Natural killer cell treated with Interleukin-12 subunit alpha and Interleukin-12 subunit beta and Interleukin-15 and Interleukin-18, amount 100 ng/mL, for 72 hours (primary cell): ENCODE measurements around the gene DDR2. TPM values are rescaled to one million over a fixed set of nuclear protein-coding genes. Genes with fewer than 3 reads are reported as not detected.
"Not testable (repeated sequence)": the region's sequence is repeated elsewhere in the genome, so short reads cannot be mapped to it uniquely, and the experiment has no call there.

Experiments used
- ATAC-seq, 2 donors: fragments of 150-1000 bp; cut with Tn5 transposase in 1 of 2; sonication (Bioruptor Pico), chemical (Tn5 transposase) in 1 of 2; 2 replicates each; pipeline ENCODE4 v1.10.0; 2021
- DNase-seq: peaks from one replicate; pipeline ENCODE4 v3.0.0; 2022; ENCODE audit warnings: low spot score
- H3K27ac Mint-ChIP-seq, 2 donors: 1 replicate in 1 of 2; 2 replicates in 1 of 2; pipeline ENCODE4 v1.8.0; 2022; ENCODE audit warnings: mixed read lengths in 2 of 2, mild to moderate bottlenecking in 1 of 2, moderate library complexity in 1 of 2
- H3K27me3 Mint-ChIP-seq, 2 donors: 1 replicate in 1 of 2; 2 replicates in 1 of 2; pipeline ENCODE4 v1.8.0; 2022; ENCODE audit warnings: mixed read lengths in 2 of 2
- H3K36me3 Mint-ChIP-seq: one replicate; pipeline ENCODE4 v1.8.0; 2022; ENCODE audit warnings: mixed read lengths
- H3K4me1 Mint-ChIP-seq, 2 donors: 1 replicate in 1 of 2; 2 replicates in 1 of 2; pipeline ENCODE4 v1.8.0; 2022; ENCODE audit warnings: low read depth in 2 of 2, mixed read lengths in 2 of 2, mild to moderate bottlenecking in 1 of 2
- H3K4me3 Mint-ChIP-seq: one replicate; pipeline ENCODE4 v1.8.0; 2022; ENCODE audit warnings: mixed read lengths
- H3K9me3 Mint-ChIP-seq: 2 replicates; pipeline ENCODE4 v1.8.0; 2022; ENCODE audit warnings: mixed read lengths
- total RNA-seq, 2 donors: library from RNA; stranded (reverse); gene quantifications; one replicate each; pipeline ENCODE4 v1.2.3, GENCODE V29; 2022

The DDR2 gene
- total RNA-seq, 2 donors from 2014 or later, result 0.57 to 2.3 TPM

- no peak for ATAC-seq
- H3K4me3 Mint-ChIP-seq, result no peak overlapping the region
Measured at GRCh38 chr1:162782671-162783070, 150.4 kb downstream of the DDR2 start.

GRCh38 chr1:162784926-162785325, 152.7 kb downstream of the DDR2 start:
- H3K27me3 Mint-ChIP-seq, result peaks cover 13 to 16% of the 10 kb centered on the region in 2 donors
- not testable (repeated sequence) for H3K4me1 Mint-ChIP-seq, DNase-seq, H3K9me3 Mint-ChIP-seq, H3K4me3 Mint-ChIP-seq, ATAC-seq, H3K36me3 Mint-ChIP-seq, H3K27ac Mint-ChIP-seq

More at GRCh38 chr1:162782671-162783070, 150.4 kb downstream of the DDR2 start:
- Mint-ChIP-seq H3K4me1 (no peaks in the 10 kb centered on the region), H3K36me3 (no peaks in the 10 kb centered on the region), H3K9me3 (no peaks in the 10 kb centered on the region), H3K27me3 (peaks cover 13 to 16% of the 10 kb centered on the region in 2 donors), H3K27ac (no peak overlapping the region)
- no peak for DNase-seq

- not testable (repeated sequence) for H3K9me3 Mint-ChIP-seq, H3K27me3 Mint-ChIP-seq, H3K4me3 Mint-ChIP-seq, ATAC-seq, H3K4me1 Mint-ChIP-seq, H3K27ac Mint-ChIP-seq, H3K36me3 Mint-ChIP-seq, DNase-seq
Measured at GRCh38 chr1:162788783-162789182, 156.5 kb downstream of the DDR2 start.

- H3K9me3 Mint-ChIP-seq, H3K27me3 Mint-ChIP-seq, H3K4me1 Mint-ChIP-seq, H3K36me3 Mint-ChIP-seq: not testable (repeated sequence)
- Mint-ChIP-seq H3K27ac (peak within 1 kb of the TSS; percentile 63 to 86), H3K4me3 (peak within 1 kb of the TSS; percentile 78)
- DNase-seq, result peak; percentile 75
- ATAC-seq, result peak; percentile 99 to 100
Measured at GRCh38 chr1:162790303-162790984, 158.2 kb downstream of the DDR2 start, which contains the start of gene HSD17B7. Gene HSD17B7, plus strand, starts transcription at chr1:162790702. Its CDS starts 99 bp downstream, at chr1:162790801.

- not testable (repeated sequence) for DNase-seq, H3K9me3 Mint-ChIP-seq, ATAC-seq, H3K27me3 Mint-ChIP-seq, H3K36me3 Mint-ChIP-seq, H3K4me1 Mint-ChIP-seq
- Mint-ChIP-seq H3K4me3 (peak overlapping the region; percentile 78), H3K27ac (peak overlapping the region; percentile 63 to 86)
Measured at GRCh38 chr1:162790985-162791357, 158.7 kb downstream of the DDR2 start.

GRCh38 chr1:162794284-162794683, 162.0 kb downstream of the DDR2 start:
- DNase-seq, H3K27ac Mint-ChIP-seq, H3K4me1 Mint-ChIP-seq, H3K27me3 Mint-ChIP-seq, ATAC-seq, H3K36me3 Mint-ChIP-seq, H3K4me3 Mint-ChIP-seq, H3K9me3 Mint-ChIP-seq: not testable (repeated sequence)

GRCh38 chr1:162796617-162797279, 164.5 kb downstream of the DDR2 start:
- not testable (repeated sequence) for H3K4me3 Mint-ChIP-seq, H3K27me3 Mint-ChIP-seq, H3K27ac Mint-ChIP-seq, H3K36me3 Mint-ChIP-seq, H3K9me3 Mint-ChIP-seq, ATAC-seq, H3K4me1 Mint-ChIP-seq, DNase-seq

GRCh38 chr1:162799995-162800830, 167.9 kb downstream of the DDR2 start:
- H3K27ac Mint-ChIP-seq, ATAC-seq, H3K4me3 Mint-ChIP-seq, H3K4me1 Mint-ChIP-seq, H3K9me3 Mint-ChIP-seq, H3K27me3 Mint-ChIP-seq, DNase-seq, H3K36me3 Mint-ChIP-seq: not testable (repeated sequence)

- not testable (repeated sequence) for H3K4me3 Mint-ChIP-seq, H3K4me1 Mint-ChIP-seq, H3K27me3 Mint-ChIP-seq, H3K9me3 Mint-ChIP-seq, ATAC-seq, DNase-seq, H3K27ac Mint-ChIP-seq
- H3K36me3 Mint-ChIP-seq, result peaks cover 19% of the 10 kb centered on the region
Measured at GRCh38 chr1:162807503-162807902, 175.2 kb downstream of the DDR2 start.

GRCh38 chr1:162812357-162812756, 180.1 kb downstream of the DDR2 start:
- H3K4me3 Mint-ChIP-seq, H3K27me3 Mint-ChIP-seq, H3K36me3 Mint-ChIP-seq, H3K4me1 Mint-ChIP-seq, H3K27ac Mint-ChIP-seq, DNase-seq, H3K9me3 Mint-ChIP-seq, ATAC-seq: not testable (repeated sequence)

GRCh38 chr1:162818136-162818535, 185.9 kb downstream of the DDR2 start:
- not testable (repeated sequence) for DNase-seq, H3K4me3 Mint-ChIP-seq, H3K36me3 Mint-ChIP-seq, ATAC-seq, H3K27ac Mint-ChIP-seq, H3K27me3 Mint-ChIP-seq, H3K9me3 Mint-ChIP-seq
- H3K4me1 Mint-ChIP-seq, result peaks cover 11 to 12% of the 10 kb centered on the region in 2 donors

GRCh38 chr1:162818666-162819065, 186.4 kb downstream of the DDR2 start:
- ATAC-seq, H3K27me3 Mint-ChIP-seq, H3K4me3 Mint-ChIP-seq, DNase-seq, H3K36me3 Mint-ChIP-seq, H3K9me3 Mint-ChIP-seq, H3K27ac Mint-ChIP-seq: not testable (repeated sequence)
- peaks cover 15 to 16% of the 10 kb centered on the region in 2 donors for H3K4me1 Mint-ChIP-seq

- Mint-ChIP-seq H3K4me1 (peaks cover 15 to 21% of the 10 kb centered on the region in 2 donors), H3K4me3 (peak overlapping the region; percentile 76), H3K27me3 (peaks cover 7 to 14% of the 10 kb centered on the region in 2 donors), H3K36me3 (no peaks in the 10 kb centered on the region), H3K27ac (no peak overlapping the region), H3K9me3 (no peaks in the 10 kb centered on the region)
- DNase-seq (no peak), ATAC-seq (peak; percentile 62 to 67)
Measured at GRCh38 chr1:162822391-162823200, 190.3 kb downstream of the DDR2 start.
